K562 (cell line): ENCODE data around the gene MTA2. TPM values are rescaled to one million over a fixed set of nuclear protein-coding genes. Genes with fewer than 3 reads are reported as not detected.

ENCODE experiments used
- EP400 ChIP-seq: fragments of 450-650 bp; IDR thresholded peaks from 2 replicates; pipeline ENCODE4 v1.6.1; 2017; ENCODE audit warnings: antibody characterized with exemption, mild to moderate bottlenecking, moderate library complexity
- GTF3C2 ChIP-seq: IDR thresholded peaks from 3 replicates; pipeline ENCODE4 v1.6.1; 2011; ENCODE audit warnings: borderline replicate concordance, mild to moderate bottlenecking, moderate library complexity; ENCODE audit not compliant: insufficient read length; ENCODE audit errors: extremely low read depth
- JUN ChIP-seq, 2 experiments: sonication (generic) in 1 of 2; formaldehyde crosslinking in 1 of 2; IDR thresholded peaks; 2 replicates each; pipeline versions ENCODE4 v1.6.1 to v1.8.0; 2012 to 2022; ENCODE audit warnings: borderline replicate concordance in 2 of 2, mild to moderate bottlenecking in 2 of 2, improper control_type of control experiment in 1 of 2, low read depth in 1 of 2, low read length in 1 of 2, missing genetic modification reagents in 1 of 2
- MAFG ChIP-seq: fragments of 450-650 bp; conservative IDR thresholded peaks from 2 replicates; pipeline ENCODE4 v1.6.1; 2016; ENCODE audit warnings: missing genetic modification characterization, missing compliant biosample characterization
- MTA2 ChIP-seq: fragments of 450-650 bp; IDR thresholded peaks from 2 replicates; pipeline ENCODE4 v1.6.1; 2016; ENCODE audit warnings: low read depth
- NR0B1 ChIP-seq: fragments of 450-650 bp; IDR thresholded peaks from one replicate; pipeline ENCODE4 v1.6.1; 2018; ENCODE audit warnings: mild to moderate bottlenecking, moderate library complexity; ENCODE audit not compliant: partially characterized antibody
- NR2F6 ChIP-seq: fragments of 450-650 bp; formaldehyde crosslinking; IDR thresholded peaks from 2 replicates; pipeline ENCODE4 v1.4.0; 2020; ENCODE audit warnings: mild to moderate bottlenecking
- PRPF4 ChIP-seq: fragments of 200-400 bp; formaldehyde crosslinking; IDR thresholded peaks from one replicate; pipeline ENCODE4 v1.6.1; 2017; ENCODE audit warnings: low read length, low read depth, mild to moderate bottlenecking; ENCODE audit not compliant: insufficient read depth, poor library complexity, severe bottlenecking
- RBM17 ChIP-seq: fragments of 200-400 bp; formaldehyde crosslinking; IDR thresholded peaks from 2 replicates; pipeline ENCODE4 v1.6.1; 2017; ENCODE audit warnings: low read depth, mild to moderate bottlenecking, low read length, borderline replicate concordance
- SMARCA5 ChIP-seq: fragments of 450-650 bp; IDR thresholded peaks from 2 replicates; pipeline ENCODE4 v1.6.1; 2016
- TAF1 ChIP-seq: IDR thresholded peaks from 2 replicates; pipeline ENCODE4 v1.6.1; 2011; ENCODE audit warnings: mild to moderate bottlenecking, low read length, moderate library complexity; ENCODE audit not compliant: insufficient read depth, control insufficient read depth, severe bottlenecking; ENCODE audit errors: extremely low read depth
- THRB ChIP-seq: fragments of 450-650 bp; formaldehyde crosslinking; conservative IDR thresholded peaks from 2 replicates; pipeline ENCODE4 v1.4.0; 2022; ENCODE audit warnings: mild to moderate bottlenecking, missing genetic modification characterization
- ZNF347 ChIP-seq: fragments of 450-650 bp; formaldehyde crosslinking; IDR thresholded peaks from 2 replicates; pipeline ENCODE4 v1.4.0; 2020; ENCODE audit warnings: low read depth, mild to moderate bottlenecking, moderate library complexity
- ZNF384 ChIP-seq: IDR thresholded peaks from 2 replicates; pipeline ENCODE4 v1.6.1; 2012; ENCODE audit warnings: low read depth, low read length, improper control_type of control experiment
- polyA plus RNA-seq, 8 experiments: library from polyadenylated mRNA; depleted of rRNA in 4 of 8; stranded (reverse) in 5 of 8; unstranded in 3 of 8; fragments of >200 nt; fragmentation: Nextera tagmentation in 2 of 8; fragmentation: Illumina TruSeq in 1 of 8; extraction: Ambion mirVana in 2 of 8; extraction: Trizol in 1 of 8; gene quantifications; 2 replicates each; pipeline versions ENCODE4 v1.2.1 to v1.2.3, GENCODE V29; 2011 to 2014; ENCODE audit warnings: inconsistent platforms in 1 of 8, missing spikeins in 1 of 8
- total RNA-seq, 7 experiments: library from RNA; depleted of rRNA in 6 of 7; stranded (reverse); fragments of >200 nt in 6 of 7; fragmentation: Illumina TruSeq in 2 of 7; extraction: Trizol in 2 of 7; gene quantifications; 2 replicates each; pipeline versions ENCODE4 v1.2.1 to v1.2.3, GENCODE V29; 2011 to 2021; ENCODE audit warnings: low replicate concordance in 1 of 7
- TF ChIP-seq, protein P1 (sequence below): IDR thresholded peaks from 2 replicates; pipeline ENCODE4 v1.6.1; 2011; ENCODE audit warnings: borderline replicate concordance, low read depth, mild to moderate bottlenecking, moderate library complexity, low read length; ENCODE audit not compliant: insufficient read depth, poor library complexity, severe bottlenecking

MTA2 gene
- total and polyA plus RNA-seq, 9 of the 15 experiments (the other 6 are each of a cell fraction or from before 2014, with no cell fraction given): 6.2 to 220 (median 172) TPM

- no peak for TF ChIP-seq RBM17
- TF ChIP-seq MAFG: no peak
- TF ChIP-seq EP400: 0 out of 2 replicates have a peak, but pooled peaks have one; percentile 7
- no peak for TF ChIP-seq NR0B1
- peak; percentile 52 for TF ChIP-seq TAF1
- no peak for TF ChIP-seq NR2F6 (CRISPR knock-in tag)
- TF ChIP-seq MTA2: 0 out of 2 replicates have a peak, but pooled peaks have one; percentile 11
- no peak for TF ChIP-seq GTF3C2
- TF ChIP-seq PRPF4: no peak
- TF ChIP-seq, protein P1, sequence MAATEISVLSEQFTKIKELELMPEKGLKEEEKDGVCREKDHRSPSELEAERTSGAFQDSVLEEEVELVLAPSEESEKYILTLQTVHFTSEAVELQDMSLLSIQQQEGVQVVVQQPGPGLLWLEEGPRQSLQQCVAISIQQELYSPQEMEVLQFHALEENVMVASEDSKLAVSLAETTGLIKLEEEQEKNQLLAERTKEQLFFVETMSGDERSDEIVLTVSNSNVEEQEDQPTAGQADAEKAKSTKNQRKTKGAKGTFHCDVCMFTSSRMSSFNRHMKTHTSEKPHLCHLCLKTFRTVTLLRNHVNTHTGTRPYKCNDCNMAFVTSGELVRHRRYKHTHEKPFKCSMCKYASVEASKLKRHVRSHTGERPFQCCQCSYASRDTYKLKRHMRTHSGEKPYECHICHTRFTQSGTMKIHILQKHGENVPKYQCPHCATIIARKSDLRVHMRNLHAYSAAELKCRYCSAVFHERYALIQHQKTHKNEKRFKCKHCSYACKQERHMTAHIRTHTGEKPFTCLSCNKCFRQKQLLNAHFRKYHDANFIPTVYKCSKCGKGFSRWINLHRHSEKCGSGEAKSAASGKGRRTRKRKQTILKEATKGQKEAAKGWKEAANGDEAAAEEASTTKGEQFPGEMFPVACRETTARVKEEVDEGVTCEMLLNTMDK: no peak
- TF ChIP-seq ZNF347 (CRISPR knock-in tag): no peak
- no peak for TF ChIP-seq SMARCA5
- no peak for TF ChIP-seq THRB (CRISPR knock-in tag)
- no peak for TF ChIP-seq JUN (IDR thresholded peaks at IDR 0.05; ENCODE audit: borderline replicate concordance, low read depth, low read length)
- TF ChIP-seq JUN (CRISPR knock-in tag; IDR thresholded peaks at IDR 0.05; ENCODE audit: borderline replicate concordance): no peak
- 0 out of 2 replicates have a peak, but pooled peaks have one; percentile 16 for TF ChIP-seq ZNF384
Measured at GRCh38 chr11:62601372-62602140, at the start of gene MTA2 (continued).
